NCI-H2029 treated with DMSO at 0.1 percent for 48 hours (cell line): Measurements from ENCODE around the gene STK38.

Source experiments
- DNase-seq: peaks from one replicate; lab custom pipeline; 2025; lab: John Stamatoyannopoulos, UW

STK38 gene

GRCh38 chr6:36563928-36564284 lies 16.6 kb upstream of the STK38 start:
- DNase-seq: no peak

DNA sequence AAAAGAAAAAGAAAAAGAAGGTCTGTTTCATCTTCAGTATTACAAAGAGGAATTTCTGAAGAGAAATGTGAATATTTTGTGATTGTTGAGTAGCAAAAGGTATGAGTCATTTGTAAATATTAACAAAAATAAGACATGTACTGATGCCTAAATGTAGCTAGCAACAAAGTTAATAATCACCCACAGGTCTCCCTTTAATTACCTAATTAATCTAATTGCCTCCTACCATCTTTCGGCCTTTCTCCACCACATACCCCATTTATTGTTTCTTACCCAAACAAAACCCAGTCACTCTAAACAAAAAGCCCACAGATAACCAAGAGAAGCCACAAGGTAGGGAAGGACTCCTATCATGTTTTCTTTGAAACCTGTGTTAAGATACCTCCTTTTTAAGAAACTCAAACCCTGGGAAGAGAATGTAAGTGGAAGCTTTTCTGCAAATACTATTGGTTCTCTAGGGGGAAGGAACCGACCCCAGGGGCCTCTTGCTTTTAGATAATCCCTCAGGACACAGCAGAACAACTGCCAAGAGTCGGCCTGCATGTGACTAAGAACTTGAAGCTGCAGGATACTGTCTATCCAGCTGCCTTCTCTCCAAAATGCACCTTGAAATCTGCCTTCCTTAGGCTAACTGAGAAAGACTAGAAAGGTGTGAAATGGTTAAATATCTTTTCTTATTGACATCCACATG lies 16.1 kb upstream of the STK38 start:
- no peak for DNase-seq

GRCh38 chr6:36560822-36561221 lies 13.5 kb upstream of the STK38 start:
- no peak for DNase-seq

DNA sequence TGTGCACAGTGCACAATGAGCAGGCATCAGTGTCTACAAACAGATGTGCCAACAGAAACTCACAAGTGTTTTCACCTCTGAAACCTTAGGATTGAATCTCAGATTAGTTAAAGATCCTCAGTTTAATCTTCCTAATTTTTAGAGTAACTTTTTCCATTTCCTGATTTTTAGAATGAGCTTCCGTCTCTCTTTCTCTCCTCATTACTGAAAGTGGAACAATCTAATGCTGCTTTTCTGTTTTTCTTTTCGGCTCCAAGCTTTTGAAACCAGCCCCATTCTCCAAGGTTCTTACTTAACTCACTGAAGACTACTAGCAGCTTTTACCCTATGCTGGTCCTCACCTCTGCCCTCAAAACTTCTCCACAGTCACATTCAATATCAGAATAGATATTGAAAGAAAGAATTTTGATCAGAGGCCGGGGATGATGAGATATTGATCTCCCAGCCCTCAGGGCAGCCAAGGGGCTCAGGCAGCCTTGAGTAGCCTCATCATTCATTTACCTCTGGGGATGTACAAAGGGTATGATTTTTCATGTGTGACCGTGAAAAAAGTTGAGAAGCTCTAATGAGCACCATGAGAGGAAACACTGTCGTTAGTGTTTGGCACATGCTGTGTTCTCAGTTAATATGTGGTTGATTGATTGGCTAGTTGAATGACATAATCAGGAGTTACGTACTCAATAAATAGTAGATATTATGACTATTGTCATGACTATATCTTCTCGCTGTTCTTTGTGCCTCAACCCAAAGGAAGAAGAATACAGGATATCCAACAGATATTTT lies 11.9 kb upstream of the STK38 start:
- DNase-seq: no peak

DNA sequence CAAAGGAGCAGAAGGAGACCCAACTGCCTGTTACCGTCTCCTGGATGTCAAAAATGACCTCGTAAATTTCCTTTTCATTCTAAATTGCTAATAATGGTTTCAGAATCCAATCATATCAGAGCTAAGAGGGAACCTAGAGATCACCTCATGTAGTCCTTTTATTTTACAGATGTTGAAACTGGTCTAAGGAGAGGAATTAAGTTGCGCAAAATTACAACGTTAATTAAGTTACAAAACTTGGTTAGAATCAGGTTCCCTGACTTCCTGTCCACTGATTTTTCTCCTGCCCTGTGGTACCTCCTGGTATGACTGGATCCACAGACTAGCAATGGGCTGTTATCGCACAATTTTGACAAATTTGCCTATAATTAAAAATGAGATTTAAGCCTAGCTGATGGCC lies 9.0 kb upstream of the STK38 start:
- no peak for DNase-seq

GRCh38 chr6:36555750-36556252 lies 8.5 kb upstream of the STK38 start:
- no peak for DNase-seq

GRCh38 chr6:36550473-36551000 lies 3.3 kb upstream of the STK38 start:
- DNase-seq: no peak

DNA sequence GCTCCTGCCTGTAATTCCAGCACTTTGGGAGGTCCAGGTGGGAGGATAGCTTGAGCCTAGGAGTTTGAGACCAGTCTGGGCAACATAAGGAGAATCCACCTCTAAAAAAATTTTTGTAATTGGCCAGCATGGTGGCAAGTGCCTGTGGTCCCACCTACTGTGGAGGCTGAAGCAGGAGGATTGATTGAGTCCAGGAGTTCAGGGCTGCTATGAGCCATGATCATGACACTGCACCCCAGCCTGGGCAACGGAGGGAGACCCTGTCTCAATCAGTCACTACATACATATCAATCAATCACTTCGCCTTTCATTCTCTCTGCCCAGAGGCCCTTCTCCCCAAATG lies 1.1 kb upstream of the STK38 start:
- DNase-seq: no peak

- DNase-seq: no peak
Observed at GRCh38 chr6:36547646-36548400, 544 bp upstream of the STK38 start.

GRCh38 chr6:36546308-36546919 lies 865 bp downstream of the STK38 start:
- DNase-seq: no peak

- DNase-seq: no peak
Observed at GRCh38 chr6:36545767-36546307, 1.4 kb downstream of the STK38 start.

DNA sequence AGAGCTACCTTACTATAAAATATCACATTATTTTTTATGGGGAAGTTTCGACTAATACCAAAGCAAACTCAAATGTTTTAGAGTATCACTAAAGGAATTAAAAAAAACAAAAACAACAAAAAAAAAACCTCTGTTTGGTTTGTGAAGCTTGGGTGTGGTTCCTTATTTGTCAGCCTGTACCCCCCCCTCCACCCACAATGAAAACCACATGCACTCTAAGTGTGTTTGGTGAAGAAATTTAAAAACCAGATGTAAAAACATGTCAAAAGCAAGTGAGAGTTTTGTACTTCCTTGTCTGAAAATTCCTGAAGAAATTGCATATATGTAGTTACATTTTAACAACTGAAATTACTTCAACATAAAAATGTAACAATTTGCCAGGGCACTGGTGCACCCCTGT lies 3.1 kb downstream of the STK38 start:
- DNase-seq: no peak

DNA sequence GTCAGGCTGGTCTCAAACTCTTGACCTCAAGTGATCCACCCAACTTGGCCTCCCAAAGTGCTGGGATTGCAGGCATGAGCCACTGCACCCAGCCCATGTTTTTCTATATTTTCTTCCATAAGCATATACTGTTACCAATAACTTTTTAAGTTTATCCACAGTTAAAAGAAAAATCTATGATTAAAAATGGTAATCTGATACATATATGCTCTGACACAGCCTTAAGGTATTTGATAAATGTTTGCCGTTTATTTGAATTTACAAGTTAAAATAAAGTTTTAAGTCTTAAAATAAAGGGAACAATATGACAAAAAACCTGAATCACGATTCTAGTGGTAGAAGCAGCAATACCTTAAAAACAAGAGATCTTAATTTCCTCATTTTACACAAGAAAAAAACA lies 5.2 kb downstream of the STK38 start:
- no peak for DNase-seq

DNA sequence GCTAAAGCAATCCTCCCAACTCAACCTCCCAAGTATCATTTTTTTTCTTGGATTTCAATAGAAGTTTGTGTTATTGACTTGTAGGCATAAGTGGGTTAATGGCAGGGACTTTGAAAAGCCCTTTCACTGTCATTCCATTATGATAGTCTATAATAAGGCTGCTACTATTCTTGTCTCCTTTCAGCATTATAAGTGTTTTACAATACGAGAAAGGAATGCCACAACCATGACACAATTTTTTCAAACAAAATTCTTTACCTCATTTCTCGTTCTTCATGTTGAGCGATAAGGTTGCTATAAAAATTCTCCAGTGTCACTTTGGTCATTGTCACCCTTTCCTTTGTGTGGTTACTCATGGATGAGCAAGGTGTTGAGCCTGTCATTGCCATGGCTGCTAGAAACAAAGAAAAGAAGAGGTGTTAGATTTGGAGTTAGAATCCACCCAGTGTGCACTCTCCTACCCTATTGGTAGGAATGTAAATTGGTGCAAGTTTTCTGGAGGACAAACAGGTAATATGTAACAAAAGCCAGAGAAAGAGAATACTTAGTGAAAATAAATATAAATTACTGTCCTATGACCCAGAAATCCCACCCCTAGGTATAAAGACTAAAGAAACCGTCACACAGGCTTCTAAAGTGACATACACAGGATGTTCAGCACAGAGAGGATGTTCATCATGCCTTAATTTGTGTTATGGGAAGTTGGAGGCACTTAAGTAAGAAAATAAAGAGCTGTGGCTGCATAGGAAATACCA lies 7.3 kb downstream of the STK38 start:
- DNase-seq: no peak

DNA sequence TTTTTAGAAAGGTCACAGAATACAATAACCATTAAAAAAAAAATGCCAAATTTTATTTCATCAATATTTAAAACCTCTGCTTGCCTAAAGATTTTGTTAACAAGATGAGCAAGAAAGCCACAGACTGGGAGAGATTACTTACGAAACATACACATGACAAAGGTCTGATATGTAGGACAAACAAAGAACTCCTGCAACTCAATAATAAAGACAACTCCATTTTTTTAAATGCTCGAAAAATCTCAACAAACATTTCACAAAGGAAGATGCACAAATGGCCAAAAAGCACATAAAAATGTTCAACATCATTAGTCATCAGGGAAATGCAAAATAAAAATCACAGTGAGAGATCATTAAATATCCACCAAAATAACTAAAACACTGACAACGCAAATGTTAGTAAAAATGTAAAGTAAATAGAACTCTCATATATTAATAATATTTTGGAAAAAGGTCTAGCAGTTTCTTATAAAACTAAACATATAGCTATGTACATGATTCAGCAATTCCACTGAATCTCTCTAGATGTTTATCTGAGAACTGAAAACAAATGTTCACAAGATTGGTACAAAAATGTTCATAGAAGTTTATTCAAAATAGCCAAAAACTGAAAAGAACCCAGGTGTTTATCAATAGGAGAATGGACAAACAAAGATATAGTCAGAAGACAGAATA lies 10.3 kb downstream of the STK38 start:
- no peak for DNase-seq

GRCh38 chr6:36533321-36533720 lies 14.0 kb downstream of the STK38 start:
- DNase-seq: no peak

- no peak for DNase-seq
Observed at GRCh38 chr6:36526066-36526465, 21.2 kb downstream of the STK38 start.

GRCh38 chr6:36525346-36525745 lies 21.9 kb downstream of the STK38 start:
- no peak for DNase-seq

DNA sequence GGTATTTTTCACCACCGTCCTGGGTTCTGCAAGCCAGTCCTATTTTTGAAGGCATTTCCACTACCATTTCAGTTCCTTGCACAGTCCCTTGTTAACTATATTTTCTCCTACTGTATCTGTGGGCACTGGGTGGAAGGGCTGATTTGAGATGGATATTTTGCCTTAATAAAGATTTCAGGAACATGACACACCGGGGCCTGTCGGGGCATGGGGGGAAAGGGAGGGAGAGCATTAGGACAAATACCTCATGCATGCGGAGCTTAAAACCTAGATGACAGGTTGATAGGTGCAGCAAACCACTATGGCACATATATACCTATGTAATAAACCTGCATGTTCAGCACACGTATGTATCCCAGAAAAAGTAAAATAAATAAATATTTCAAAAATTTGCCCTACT lies 22.4 kb downstream of the STK38 start:
- DNase-seq: no peak

- no peak for DNase-seq
Observed at GRCh38 chr6:36523936-36524499, 23.3 kb downstream of the STK38 start.
